K562 (cell line): ENCODE measurements around the gene ZKSCAN4.

Source experiments
- CCAR2 ChIP-seq: fragments of 200-400 bp; formaldehyde crosslinking; IDR thresholded peaks from 2 replicates; pipeline ENCODE4 v1.6.1; 2017; ENCODE audit warnings: mild to moderate bottlenecking, low read depth, low read length
- SETDB1 ChIP-seq: IDR thresholded peaks from one replicate; pipeline ENCODE4 v1.6.1; 2012; ENCODE audit warnings: low read length, control low read depth, inconsistent platforms
- SP1 ChIP-seq: sonication (generic); formaldehyde crosslinking; IDR thresholded peaks from 2 replicates; pipeline ENCODE4 v1.8.1; 2022; ENCODE audit warnings: mild to moderate bottlenecking, missing genetic modification reagents
- SRF ChIP-seq, 2 experiments: fragments of 250-450, 450-650 bp in 1 of 2; sonication (Bioruptor Pico) in 1 of 2; sonication (generic) in 1 of 2; formaldehyde crosslinking; IDR thresholded peaks; 2 replicates each; pipeline versions ENCODE4 v1.5.0 to v1.5.1; 2020 to 2022; ENCODE audit warnings: mild to moderate bottlenecking in 1 of 2, missing genetic modification reagents in 1 of 2
- ZFPM2 ChIP-seq: fragments of 250-450 bp; sonication (Bioruptor Pico); IDR thresholded peaks from 2 replicates; pipeline ENCODE4 v1.5.1; 2022; ENCODE audit warnings: mild to moderate bottlenecking
- TF ChIP-seq, protein P1 (sequence below), 3 experiments: IDR thresholded peaks in 2 of 3; conservative IDR thresholded peaks in 1 of 3; 2 replicates each; pipeline ENCODE4 v1.5.1; 2011 to 2012; ENCODE audit warnings: low read length in 3 of 3, mild to moderate bottlenecking in 3 of 3, control low read depth in 2 of 3, improper control_type of control experiment in 1 of 3, inconsistent platforms in 1 of 3, low read depth in 1 of 3, mixed read lengths in 1 of 3, moderate library complexity in 1 of 3; ENCODE audit not compliant: insufficient read depth in 2 of 3
- TF ChIP-seq, protein P2 (sequence below): fragments of 250-450 bp; sonication (Bioruptor Pico); IDR thresholded peaks from 2 replicates; pipeline ENCODE4 v1.8.0; 2021; ENCODE audit warnings: mild to moderate bottlenecking, moderate library complexity

DNA sequence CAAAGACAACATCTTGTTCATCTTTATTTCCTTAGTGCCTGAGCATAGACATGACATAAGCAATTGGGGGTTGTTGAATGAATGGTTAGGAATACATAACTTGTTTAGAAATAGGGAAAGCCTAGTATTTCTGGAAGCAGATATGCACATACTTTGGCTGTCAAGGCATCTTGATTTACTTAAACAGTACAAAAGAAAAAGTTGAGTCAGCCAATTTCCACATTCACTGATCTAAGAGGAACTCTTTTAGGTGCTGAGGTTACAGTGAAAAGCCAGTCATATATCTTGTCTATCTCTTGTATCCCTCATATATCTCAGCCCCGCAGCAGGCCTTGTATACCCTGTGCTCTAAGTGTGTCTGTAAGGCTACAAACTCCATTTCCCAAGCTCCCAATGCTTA lies 11.6 kb downstream of the ZKSCAN4 start:
- TF ChIP-seq, protein P1, sequence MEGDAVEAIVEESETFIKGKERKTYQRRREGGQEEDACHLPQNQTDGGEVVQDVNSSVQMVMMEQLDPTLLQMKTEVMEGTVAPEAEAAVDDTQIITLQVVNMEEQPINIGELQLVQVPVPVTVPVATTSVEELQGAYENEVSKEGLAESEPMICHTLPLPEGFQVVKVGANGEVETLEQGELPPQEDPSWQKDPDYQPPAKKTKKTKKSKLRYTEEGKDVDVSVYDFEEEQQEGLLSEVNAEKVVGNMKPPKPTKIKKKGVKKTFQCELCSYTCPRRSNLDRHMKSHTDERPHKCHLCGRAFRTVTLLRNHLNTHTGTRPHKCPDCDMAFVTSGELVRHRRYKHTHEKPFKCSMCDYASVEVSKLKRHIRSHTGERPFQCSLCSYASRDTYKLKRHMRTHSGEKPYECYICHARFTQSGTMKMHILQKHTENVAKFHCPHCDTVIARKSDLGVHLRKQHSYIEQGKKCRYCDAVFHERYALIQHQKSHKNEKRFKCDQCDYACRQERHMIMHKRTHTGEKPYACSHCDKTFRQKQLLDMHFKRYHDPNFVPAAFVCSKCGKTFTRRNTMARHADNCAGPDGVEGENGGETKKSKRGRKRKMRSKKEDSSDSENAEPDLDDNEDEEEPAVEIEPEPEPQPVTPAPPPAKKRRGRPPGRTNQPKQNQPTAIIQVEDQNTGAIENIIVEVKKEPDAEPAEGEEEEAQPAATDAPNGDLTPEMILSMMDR (IDR thresholded peaks at IDR 0.05 in 2 of 3, conservative IDR thresholded peaks at IDR 0.05 in 1 of 3; ENCODE audit: insufficient read depth in 2 of 3, low read depth in 1 of 3, low read length in 3 of 3) = no peak
- TF ChIP-seq ZFPM2 (CRISPR knock-in tag) (no peak), SETDB1 (no peak), SP1 (CRISPR knock-in tag) (no peak), CCAR2 (no peak), SRF (CRISPR knock-in tag; IDR thresholded peaks at IDR 0.05) (no peak)
- TF ChIP-seq, protein P2, sequence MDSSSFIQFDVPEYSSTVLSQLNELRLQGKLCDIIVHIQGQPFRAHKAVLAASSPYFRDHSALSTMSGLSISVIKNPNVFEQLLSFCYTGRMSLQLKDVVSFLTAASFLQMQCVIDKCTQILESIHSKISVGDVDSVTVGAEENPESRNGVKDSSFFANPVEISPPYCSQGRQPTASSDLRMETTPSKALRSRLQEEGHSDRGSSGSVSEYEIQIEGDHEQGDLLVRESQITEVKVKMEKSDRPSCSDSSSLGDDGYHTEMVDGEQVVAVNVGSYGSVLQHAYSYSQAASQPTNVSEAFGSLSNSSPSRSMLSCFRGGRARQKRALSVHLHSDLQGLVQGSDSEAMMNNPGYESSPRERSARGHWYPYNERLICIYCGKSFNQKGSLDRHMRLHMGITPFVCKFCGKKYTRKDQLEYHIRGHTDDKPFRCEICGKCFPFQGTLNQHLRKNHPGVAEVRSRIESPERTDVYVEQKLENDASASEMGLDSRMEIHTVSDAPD (CRISPR knock-in tag) = no peak
